Activated T-cell treated with anti-CD3 and anti-CD28 coated beads, Interleukin-2, amount 50 U/mL, for 24 hours (primary cell): ENCODE data around the gene DPY19L3.
"Not testable (repeated sequence)": the region's sequence is repeated elsewhere in the genome, so short reads cannot be mapped to it uniquely, and the experiment has no call there.

Source experiments
- DNase-seq: peaks from one replicate; pipeline ENCODE4 v3.0.0-alpha.2; 2020
- H3K27ac Mint-ChIP-seq: 2 replicates; pipeline ENCODE4 v1.8.0; 2020; ENCODE audit warnings: mild to moderate bottlenecking, mixed read lengths
- H3K27me3 Mint-ChIP-seq: 2 replicates; pipeline ENCODE4 v1.8.0; 2020; ENCODE audit warnings: mixed read lengths
- H3K36me3 Mint-ChIP-seq: 2 replicates; pipeline ENCODE4 v1.8.0; 2020; ENCODE audit warnings: low read depth, mixed read lengths
- H3K4me1 Mint-ChIP-seq: 2 replicates; pipeline ENCODE4 v1.8.0; 2020; ENCODE audit warnings: low read depth, mixed read lengths
- H3K4me3 Mint-ChIP-seq: 2 replicates; pipeline ENCODE4 v1.8.0; 2020; ENCODE audit warnings: mild to moderate bottlenecking, moderate library complexity, mixed read lengths
- H3K9me3 Mint-ChIP-seq: 2 replicates; pipeline ENCODE4 v1.8.0; 2020; ENCODE audit warnings: mixed read lengths

Gene DPY19L3

GRCh38 chr19:32476032-32476350 lies 70.4 kb downstream of the DPY19L3 start:
- no peak for DNase-seq
- H3K4me3 Mint-ChIP-seq = no peak overlapping the region
- no peaks in the 10 kb centered on the region for H3K27me3 Mint-ChIP-seq
- H3K9me3 Mint-ChIP-seq = no peaks in the 10 kb centered on the region
- H3K4me1 Mint-ChIP-seq = no peaks in the 10 kb centered on the region
- peaks cover 51% of the 10 kb centered on the region for H3K36me3 Mint-ChIP-seq
- no peak overlapping the region for H3K27ac Mint-ChIP-seq

GRCh38 chr19:32480321-32480720 lies 74.8 kb downstream of the DPY19L3 start:
- Mint-ChIP-seq H3K9me3 (no peaks in the 10 kb centered on the region), H3K27me3 (no peaks in the 10 kb centered on the region), H3K27ac (no peak overlapping the region), H3K36me3 (peaks cover 74% of the 10 kb centered on the region), H3K4me3 (no peak overlapping the region), H3K4me1 (no peaks in the 10 kb centered on the region)
- DNase-seq = no peak

GRCh38 chr19:32483574-32483973 lies 78.0 kb downstream of the DPY19L3 start:
- Mint-ChIP-seq H3K9me3 (no peaks in the 10 kb centered on the region), H3K4me3 (no peak overlapping the region), H3K36me3 (peaks cover 79% of the 10 kb centered on the region)

GRCh38 chr19:32489971-32490370 lies 84.4 kb downstream of the DPY19L3 start:
- DNase-seq = no peak
- Mint-ChIP-seq H3K27me3 (no peaks in the 10 kb centered on the region), H3K4me3 (no peak overlapping the region), H3K9me3 (peaks cover 3% of the 10 kb centered on the region), H3K27ac (no peak overlapping the region), H3K36me3 (peaks cover 24% of the 10 kb centered on the region), H3K4me1 (no peaks in the 10 kb centered on the region)

More at GRCh38 chr19:32483574-32483973, 78.0 kb downstream of the DPY19L3 start:
- Mint-ChIP-seq H3K4me1 (no peaks in the 10 kb centered on the region), H3K27ac (no peak overlapping the region), H3K27me3 (no peaks in the 10 kb centered on the region)
- no peak for DNase-seq

- H3K27me3 Mint-ChIP-seq = no peaks in the 10 kb centered on the region
- H3K27ac Mint-ChIP-seq = no peak overlapping the region
- no peaks in the 10 kb centered on the region for H3K9me3 Mint-ChIP-seq
- H3K4me1 Mint-ChIP-seq = peaks cover 1% of the 10 kb centered on the region
- no peak overlapping the region for H3K4me3 Mint-ChIP-seq
- H3K36me3 Mint-ChIP-seq = no peaks in the 10 kb centered on the region
- DNase-seq = no peak
These were observed 91.8 kb downstream of the DPY19L3 start for GRCh38 chr19:32497391-32497790.

GRCh38 chr19:32498648-32499200 lies 93.2 kb downstream of the DPY19L3 start:
- Mint-ChIP-seq H3K27ac (no peak overlapping the region), H3K4me3 (no peak overlapping the region), H3K36me3 (no peaks in the 10 kb centered on the region), H3K4me1 (peaks cover 1% of the 10 kb centered on the region), H3K9me3 (no peaks in the 10 kb centered on the region), H3K27me3 (no peaks in the 10 kb centered on the region)
- DNase-seq = no peak

GRCh38 chr19:32512498-32512897 lies 106.9 kb downstream of the DPY19L3 start:
- not testable (repeated sequence) for H3K4me3 Mint-ChIP-seq, H3K9me3 Mint-ChIP-seq, DNase-seq, H3K4me1 Mint-ChIP-seq, H3K27ac Mint-ChIP-seq, H3K27me3 Mint-ChIP-seq, H3K36me3 Mint-ChIP-seq

GRCh38 chr19:32519023-32519422 lies 113.5 kb downstream of the DPY19L3 start:
- H3K27ac Mint-ChIP-seq = no peak overlapping the region
- peaks cover 25% of the 10 kb centered on the region for H3K4me1 Mint-ChIP-seq
- no peak for DNase-seq
- no peak overlapping the region for H3K4me3 Mint-ChIP-seq
- H3K9me3 Mint-ChIP-seq = no peaks in the 10 kb centered on the region
- H3K36me3 Mint-ChIP-seq = no peaks in the 10 kb centered on the region
- no peaks in the 10 kb centered on the region for H3K27me3 Mint-ChIP-seq

GRCh38 chr19:32522967-32523366 lies 117.4 kb downstream of the DPY19L3 start:
- DNase-seq = no peak
- no peak overlapping the region for H3K4me3 Mint-ChIP-seq
- H3K27ac Mint-ChIP-seq = no peak overlapping the region
- peaks cover 1% of the 10 kb centered on the region for H3K9me3 Mint-ChIP-seq
- H3K27me3 Mint-ChIP-seq = peaks cover 4% of the 10 kb centered on the region
- H3K36me3 Mint-ChIP-seq = no peaks in the 10 kb centered on the region
- H3K4me1 Mint-ChIP-seq = peaks cover 23% of the 10 kb centered on the region

- Mint-ChIP-seq H3K4me3 (no peak overlapping the region), H3K27ac (no peak overlapping the region), H3K36me3 (no peaks in the 10 kb centered on the region), H3K9me3 (peaks cover 16% of the 10 kb centered on the region), H3K27me3 (peaks cover 9% of the 10 kb centered on the region), H3K4me1 (no peaks in the 10 kb centered on the region)
- no peak for DNase-seq
These were observed 121.3 kb downstream of the DPY19L3 start for GRCh38 chr19:32526895-32527294.

GRCh38 chr19:32530773-32531172 lies 125.2 kb downstream of the DPY19L3 start:
- Mint-ChIP-seq H3K4me3 (no peak overlapping the region), H3K36me3 (no peaks in the 10 kb centered on the region)
- DNase-seq = no peak

GRCh38 chr19:32532233-32532632 lies 126.7 kb downstream of the DPY19L3 start:
- Mint-ChIP-seq H3K9me3 (peaks cover 29% of the 10 kb centered on the region), H3K27me3 (peaks cover 14% of the 10 kb centered on the region), H3K36me3 (no peaks in the 10 kb centered on the region), H3K27ac (no peak overlapping the region), H3K4me1 (no peaks in the 10 kb centered on the region), H3K4me3 (no peak overlapping the region)
- no peak for DNase-seq

More at GRCh38 chr19:32530773-32531172, 125.2 kb downstream of the DPY19L3 start:
- Mint-ChIP-seq H3K9me3 (peaks cover 29% of the 10 kb centered on the region), H3K4me1 (no peaks in the 10 kb centered on the region), H3K27ac (no peak overlapping the region), H3K27me3 (peaks cover 15% of the 10 kb centered on the region)
